ENCODE measurements around the gene BTG2.

- TF ChIP-seq, protein P1, sequence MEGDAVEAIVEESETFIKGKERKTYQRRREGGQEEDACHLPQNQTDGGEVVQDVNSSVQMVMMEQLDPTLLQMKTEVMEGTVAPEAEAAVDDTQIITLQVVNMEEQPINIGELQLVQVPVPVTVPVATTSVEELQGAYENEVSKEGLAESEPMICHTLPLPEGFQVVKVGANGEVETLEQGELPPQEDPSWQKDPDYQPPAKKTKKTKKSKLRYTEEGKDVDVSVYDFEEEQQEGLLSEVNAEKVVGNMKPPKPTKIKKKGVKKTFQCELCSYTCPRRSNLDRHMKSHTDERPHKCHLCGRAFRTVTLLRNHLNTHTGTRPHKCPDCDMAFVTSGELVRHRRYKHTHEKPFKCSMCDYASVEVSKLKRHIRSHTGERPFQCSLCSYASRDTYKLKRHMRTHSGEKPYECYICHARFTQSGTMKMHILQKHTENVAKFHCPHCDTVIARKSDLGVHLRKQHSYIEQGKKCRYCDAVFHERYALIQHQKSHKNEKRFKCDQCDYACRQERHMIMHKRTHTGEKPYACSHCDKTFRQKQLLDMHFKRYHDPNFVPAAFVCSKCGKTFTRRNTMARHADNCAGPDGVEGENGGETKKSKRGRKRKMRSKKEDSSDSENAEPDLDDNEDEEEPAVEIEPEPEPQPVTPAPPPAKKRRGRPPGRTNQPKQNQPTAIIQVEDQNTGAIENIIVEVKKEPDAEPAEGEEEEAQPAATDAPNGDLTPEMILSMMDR (IDR thresholded peaks at IDR 0.05; ENCODE audit: low read length), result no peak
- no peak for TF ChIP-seq EZH2 (IDR thresholded peaks at IDR 0.05; ENCODE audit: borderline replicate concordance, low read length)
These were observed 430 bp downstream of the BTG2 start for GRCh38 chr1:203305809-203306088.
